Nephron progenitor cell (in vitro differentiated cells): ENCODE results near the gene RANBP1.

Experiments
- DNase-seq: peaks from one replicate; pipeline ENCODE4 v3.0.0; 2021
- H3K27ac Mint-ChIP-seq: 2 replicates; pipeline ENCODE4 v1.8.0; 2021; ENCODE audit warnings: mild to moderate bottlenecking, moderate library complexity, mixed read lengths
- H3K27me3 Mint-ChIP-seq: 2 replicates; pipeline ENCODE4 v1.8.0; 2021; ENCODE audit warnings: mild to moderate bottlenecking, low read depth, mixed read lengths; ENCODE audit not compliant: poor library complexity
- H3K36me3 Mint-ChIP-seq: 2 replicates; pipeline ENCODE4 v1.8.0; 2021; ENCODE audit warnings: low read depth, mixed read lengths
- H3K4me1 Mint-ChIP-seq: 2 replicates; pipeline ENCODE4 v1.8.0; 2021; ENCODE audit warnings: mixed read lengths
- H3K4me3 Mint-ChIP-seq: 2 replicates; pipeline ENCODE4 v1.8.0; 2021; ENCODE audit warnings: mild to moderate bottlenecking, moderate library complexity, mixed read lengths
- H3K9me3 Mint-ChIP-seq: 2 replicates; pipeline ENCODE4 v1.8.0; 2021; ENCODE audit warnings: mild to moderate bottlenecking, moderate library complexity, mixed read lengths
- CTCF ChIP-seq: fragments of 200-600 bp; sonication (generic); IDR thresholded peaks from 2 replicates; pipeline ENCODE4 v1.5.0; 2021; ENCODE audit warnings: antibody characterized with exemption

Gene RANBP1

GRCh38 chr22:20087319-20088262, 28.3 kb upstream of the RANBP1 start:
- peaks cover 71% of the 10 kb centered on the region for H3K36me3 Mint-ChIP-seq
- H3K4me1 Mint-ChIP-seq, result peaks cover 32% of the 10 kb centered on the region
- H3K9me3 Mint-ChIP-seq, result no peaks in the 10 kb centered on the region
- no peaks in the 10 kb centered on the region for H3K27me3 Mint-ChIP-seq
- peak overlapping the region; percentile 15 for H3K27ac Mint-ChIP-seq
- no peak for DNase-seq
- TF ChIP-seq CTCF, result no peak
- H3K4me3 Mint-ChIP-seq, result no peak overlapping the region

- no peak for DNase-seq
- H3K4me1 Mint-ChIP-seq, result peaks cover 25% of the 10 kb centered on the region
- no peaks in the 10 kb centered on the region for H3K9me3 Mint-ChIP-seq
- TF ChIP-seq CTCF, result no peak
- H3K27me3 Mint-ChIP-seq, result no peaks in the 10 kb centered on the region
- H3K36me3 Mint-ChIP-seq, result peaks cover 77% of the 10 kb centered on the region
- no peak overlapping the region for H3K4me3 Mint-ChIP-seq
- H3K27ac Mint-ChIP-seq, result no peak overlapping the region
These were observed 27.6 kb upstream of the RANBP1 start for GRCh38 chr22:20088263-20088648.

GRCh38 chr22:20089226-20089976, 26.5 kb upstream of the RANBP1 start:
- peaks cover 88% of the 10 kb centered on the region for H3K36me3 Mint-ChIP-seq
- peaks cover 14% of the 10 kb centered on the region for H3K4me1 Mint-ChIP-seq
- no peak for TF ChIP-seq CTCF

GRCh38 chr22:20089977-20090729, 25.8 kb upstream of the RANBP1 start:
- no peak overlapping the region for H3K4me3 Mint-ChIP-seq
- H3K9me3 Mint-ChIP-seq, result no peaks in the 10 kb centered on the region
- no peak for DNase-seq
- H3K4me1 Mint-ChIP-seq, result peaks cover 6% of the 10 kb centered on the region
- peaks cover 94% of the 10 kb centered on the region for H3K36me3 Mint-ChIP-seq
- peak overlapping the region; percentile 66 for H3K27ac Mint-ChIP-seq
- no peaks in the 10 kb centered on the region for H3K27me3 Mint-ChIP-seq
- no peak for TF ChIP-seq CTCF

More at GRCh38 chr22:20089226-20089976, 26.5 kb upstream of the RANBP1 start:
- H3K27me3 Mint-ChIP-seq, result no peaks in the 10 kb centered on the region
- H3K9me3 Mint-ChIP-seq, result no peaks in the 10 kb centered on the region
- no peak for DNase-seq
- H3K27ac Mint-ChIP-seq, result peak overlapping the region; percentile 32
- H3K4me3 Mint-ChIP-seq, result no peak overlapping the region

- no peak for TF ChIP-seq CTCF
- H3K4me1 Mint-ChIP-seq, result no peaks in the 10 kb centered on the region
- DNase-seq, result no peak
- H3K9me3 Mint-ChIP-seq, result no peaks in the 10 kb centered on the region
- H3K27ac Mint-ChIP-seq, result no peak overlapping the region
- no peaks in the 10 kb centered on the region for H3K27me3 Mint-ChIP-seq
- no peak overlapping the region for H3K4me3 Mint-ChIP-seq
- peaks cover 95% of the 10 kb centered on the region for H3K36me3 Mint-ChIP-seq
These were observed 25.1 kb upstream of the RANBP1 start for GRCh38 chr22:20090730-20091240.
